Rectal smooth muscle tissue (tissue), 1 donor: ENCODE results near the gene ITSN1.
"Not testable (repeated sequence)": the region's sequence is repeated elsewhere in the genome, so short reads cannot be mapped to it uniquely, and the experiment has no call there.

Source experiments
- H3K27ac ChIP-seq: one replicate; pipeline ENCODE4 v1.7.0; 2013; ENCODE audit warnings: low read depth, low read length, inconsistent platforms
- H3K27me3 ChIP-seq: one replicate; pipeline ENCODE4 v1.7.0; 2013; ENCODE audit warnings: low read length; ENCODE audit not compliant: control insufficient read depth, insufficient read depth
- H3K36me3 ChIP-seq: one replicate; pipeline ENCODE4 v1.7.0; 2013; ENCODE audit warnings: low read length; ENCODE audit not compliant: control insufficient read depth, insufficient read depth
- H3K4me1 ChIP-seq: one replicate; pipeline ENCODE4 v1.7.0; 2013; ENCODE audit warnings: low read length; ENCODE audit not compliant: control insufficient read depth, insufficient read depth
- H3K4me3 ChIP-seq: one replicate; pipeline ENCODE4 v1.7.0; 2013; ENCODE audit warnings: low read length
- H3K9ac ChIP-seq: one replicate; pipeline ENCODE4 v1.7.0; 2013; ENCODE audit warnings: low read length

ITSN1 gene

DNA sequence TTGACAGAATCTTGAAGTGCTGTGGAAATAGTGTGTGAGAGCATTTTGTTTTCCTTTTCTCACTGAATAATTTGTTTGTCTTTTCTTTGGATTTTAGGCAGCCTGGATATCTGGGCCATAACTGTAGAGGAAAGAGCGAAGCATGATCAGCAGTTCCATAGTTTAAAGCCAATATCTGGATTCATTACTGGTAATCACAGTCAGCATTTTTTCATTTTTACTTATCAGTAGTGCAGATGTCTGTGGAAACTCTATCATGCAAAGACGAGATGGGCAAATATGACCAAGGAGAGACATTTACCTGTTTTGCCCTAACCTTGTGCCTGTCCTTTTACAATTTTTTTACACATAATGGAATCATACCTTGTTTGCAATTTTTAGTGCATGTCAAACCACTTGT lies 78.8 kb downstream of the ITSN1 start:
- Histone ChIP-seq H3K36me3 (peaks cover 3% of the 10 kb centered on the region), H3K9ac (no peak overlapping the region), H3K4me3 (no peak overlapping the region), H3K27me3 (no peaks in the 10 kb centered on the region), H3K27ac (no peak overlapping the region), H3K4me1 (no peaks in the 10 kb centered on the region)

- H3K36me3 ChIP-seq, H3K4me1 ChIP-seq, H3K27me3 ChIP-seq, H3K27ac ChIP-seq, H3K4me3 ChIP-seq, H3K9ac ChIP-seq: not testable (repeated sequence)
Measured at GRCh38 chr21:33729139-33729538, 86.8 kb downstream of the ITSN1 start.

- Histone ChIP-seq H3K36me3 (peaks cover 3% of the 10 kb centered on the region), H3K4me3 (no peak overlapping the region), H3K27me3 (no peaks in the 10 kb centered on the region), H3K27ac (no peak overlapping the region), H3K9ac (no peak overlapping the region), H3K4me1 (no peaks in the 10 kb centered on the region)
Measured at GRCh38 chr21:33729641-33730040, 87.3 kb downstream of the ITSN1 start.

DNA sequence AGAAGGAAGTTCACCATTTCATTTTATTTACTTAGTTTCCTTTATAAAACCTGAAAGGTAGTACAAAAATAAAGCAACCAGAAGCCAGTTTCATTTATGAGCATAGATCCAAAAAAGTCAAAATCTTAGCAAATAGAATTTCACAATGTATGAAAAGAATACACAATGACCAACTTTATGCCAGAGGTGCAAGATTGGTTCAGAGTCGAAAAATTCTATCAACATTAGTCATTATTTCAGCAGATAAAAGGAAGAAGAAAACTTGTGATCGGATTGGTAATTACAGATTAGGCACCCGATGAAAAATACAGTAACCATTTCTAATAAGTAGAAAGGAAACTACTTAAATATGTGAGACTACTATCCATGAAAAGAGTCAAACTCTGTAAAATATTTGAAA lies 89.1 kb downstream of the ITSN1 start:
- Histone ChIP-seq H3K4me3 (no peak overlapping the region), H3K27me3 (no peaks in the 10 kb centered on the region), H3K4me1 (no peaks in the 10 kb centered on the region), H3K9ac (no peak overlapping the region), H3K36me3 (peaks cover 3% of the 10 kb centered on the region), H3K27ac (no peak overlapping the region)

GRCh38 chr21:33732038-33732437 lies 89.7 kb downstream of the ITSN1 start:
- H3K36me3 ChIP-seq, result peaks cover 2% of the 10 kb centered on the region
- no peaks in the 10 kb centered on the region for H3K4me1 ChIP-seq
- no peak overlapping the region for H3K4me3 ChIP-seq
- no peak overlapping the region for H3K9ac ChIP-seq
- no peaks in the 10 kb centered on the region for H3K27me3 ChIP-seq
- no peak overlapping the region for H3K27ac ChIP-seq

DNA sequence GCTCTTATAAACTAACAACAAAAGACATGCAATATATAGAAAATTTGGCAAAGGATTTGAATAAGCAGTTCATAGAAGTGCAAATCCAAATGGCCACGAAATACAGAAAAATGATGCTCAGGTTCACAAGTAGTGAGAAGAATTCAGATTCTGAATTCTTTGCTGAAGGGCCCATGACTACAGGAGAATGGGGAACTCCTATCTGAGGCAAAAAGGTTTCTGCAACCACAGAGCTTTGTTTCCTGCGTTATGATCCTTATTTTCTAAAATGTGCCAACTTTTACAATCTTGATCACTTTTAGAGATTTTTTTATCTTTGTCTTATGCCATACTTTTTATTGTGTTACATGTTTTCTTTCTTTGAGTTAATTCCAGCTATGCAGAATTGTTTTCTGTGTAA lies 91.3 kb downstream of the ITSN1 start:
- no peaks in the 10 kb centered on the region for H3K36me3 ChIP-seq
- no peak overlapping the region for H3K9ac ChIP-seq
- no peak overlapping the region for H3K27ac ChIP-seq
- H3K4me3 ChIP-seq, result no peak overlapping the region
- H3K27me3 ChIP-seq, result no peaks in the 10 kb centered on the region
- H3K4me1 ChIP-seq, result no peaks in the 10 kb centered on the region

- Histone ChIP-seq H3K27me3 (no peaks in the 10 kb centered on the region), H3K4me3 (no peak overlapping the region), H3K27ac (no peak overlapping the region), H3K36me3 (no peaks in the 10 kb centered on the region), H3K4me1 (no peaks in the 10 kb centered on the region), H3K9ac (no peak overlapping the region)
Measured at GRCh38 chr21:33734291-33734690, 92.0 kb downstream of the ITSN1 start.

DNA sequence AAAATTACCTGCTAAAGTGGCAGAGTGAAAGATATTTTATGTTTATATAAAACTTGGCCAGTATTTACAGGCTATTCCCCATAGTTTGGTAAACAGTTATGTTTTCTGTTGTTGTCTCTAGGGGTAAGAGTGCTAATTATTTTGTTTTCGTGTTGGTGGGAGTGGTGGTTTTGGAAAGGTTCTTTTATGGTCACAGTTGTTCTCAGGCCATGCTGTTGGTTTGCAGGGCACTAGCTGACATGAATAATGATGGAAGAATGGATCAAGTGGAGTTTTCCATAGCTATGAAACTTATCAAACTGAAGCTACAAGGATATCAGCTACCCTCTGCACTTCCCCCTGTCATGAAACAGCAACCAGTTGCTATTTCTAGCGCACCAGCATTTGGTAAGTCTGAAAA lies 92.5 kb downstream of the ITSN1 start:
- Histone ChIP-seq H3K27ac (no peak overlapping the region), H3K36me3 (no peaks in the 10 kb centered on the region), H3K4me1 (no peaks in the 10 kb centered on the region), H3K4me3 (no peak overlapping the region), H3K9ac (no peak overlapping the region), H3K27me3 (no peaks in the 10 kb centered on the region)

DNA sequence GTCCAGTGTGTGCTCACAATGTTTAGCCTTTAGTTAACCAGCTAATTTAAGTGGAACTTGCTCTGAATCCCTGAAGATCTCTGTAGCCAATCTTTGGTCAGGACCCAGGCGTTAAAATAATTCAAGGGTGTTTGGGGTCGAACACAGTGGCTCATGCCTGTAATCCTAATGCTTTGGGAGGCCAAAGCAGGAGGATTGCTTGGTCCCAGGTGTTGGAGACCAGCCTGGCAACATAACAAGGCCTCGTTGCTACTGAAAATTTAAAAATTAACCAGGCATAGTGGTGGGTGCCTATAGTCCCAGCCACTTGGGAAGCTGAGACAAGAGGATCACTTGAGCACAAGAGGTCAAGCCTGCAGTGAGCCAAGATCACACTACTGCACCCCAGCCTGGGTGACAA lies 94.3 kb downstream of the ITSN1 start:
- Histone ChIP-seq H3K27ac (no peak overlapping the region), H3K4me3 (no peak overlapping the region), H3K27me3 (no peaks in the 10 kb centered on the region), H3K4me1 (no peaks in the 10 kb centered on the region), H3K9ac (no peak overlapping the region), H3K36me3 (no peaks in the 10 kb centered on the region)

DNA sequence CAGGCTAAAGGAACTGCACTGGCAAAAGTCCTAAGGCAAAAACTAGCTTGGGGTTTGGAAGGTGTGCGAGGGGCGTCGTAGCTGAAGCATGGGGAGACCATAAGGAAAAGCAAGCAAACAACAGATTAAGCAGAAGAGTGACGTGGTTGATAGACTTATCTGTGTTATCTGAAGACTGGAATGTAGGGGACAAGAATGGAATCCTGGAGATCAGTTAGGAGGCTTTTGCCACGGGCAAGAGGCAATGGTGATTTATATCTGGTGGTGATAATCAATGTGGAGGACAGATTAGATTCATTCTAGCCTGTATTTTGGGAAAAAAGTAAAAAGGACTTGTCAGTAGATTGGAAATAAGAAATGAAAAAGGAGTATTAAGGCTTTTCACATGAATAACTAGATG lies 97.4 kb downstream of the ITSN1 start:
- Histone ChIP-seq H3K27ac (no peak overlapping the region), H3K27me3 (no peaks in the 10 kb centered on the region), H3K9ac (no peak overlapping the region), H3K4me3 (no peak overlapping the region), H3K4me1 (no peaks in the 10 kb centered on the region), H3K36me3 (no peaks in the 10 kb centered on the region)

DNA sequence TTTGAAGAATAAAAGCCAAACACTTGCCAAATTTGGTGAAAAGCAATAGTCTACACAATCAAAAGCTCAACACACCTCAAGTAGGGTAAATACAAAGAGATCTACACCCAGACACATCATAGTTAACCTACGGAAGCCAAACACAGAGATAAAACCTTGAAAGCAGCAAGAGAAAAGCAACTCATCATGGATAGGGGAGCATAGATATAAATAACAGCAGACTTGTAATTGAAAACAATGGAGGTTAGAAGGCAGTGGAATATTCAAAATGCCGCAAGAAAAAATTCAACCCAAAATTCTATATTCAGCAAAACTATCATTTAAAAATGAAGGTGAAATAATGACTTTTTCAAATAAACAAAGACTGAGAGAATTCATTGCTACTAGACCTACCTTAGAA lies 105.1 kb downstream of the ITSN1 start:
- Histone ChIP-seq H3K4me3 (no peak overlapping the region), H3K27me3 (no peaks in the 10 kb centered on the region), H3K27ac (no peak overlapping the region), H3K36me3 (no peaks in the 10 kb centered on the region), H3K9ac (no peak overlapping the region), H3K4me1 (peaks cover 2% of the 10 kb centered on the region)

DNA sequence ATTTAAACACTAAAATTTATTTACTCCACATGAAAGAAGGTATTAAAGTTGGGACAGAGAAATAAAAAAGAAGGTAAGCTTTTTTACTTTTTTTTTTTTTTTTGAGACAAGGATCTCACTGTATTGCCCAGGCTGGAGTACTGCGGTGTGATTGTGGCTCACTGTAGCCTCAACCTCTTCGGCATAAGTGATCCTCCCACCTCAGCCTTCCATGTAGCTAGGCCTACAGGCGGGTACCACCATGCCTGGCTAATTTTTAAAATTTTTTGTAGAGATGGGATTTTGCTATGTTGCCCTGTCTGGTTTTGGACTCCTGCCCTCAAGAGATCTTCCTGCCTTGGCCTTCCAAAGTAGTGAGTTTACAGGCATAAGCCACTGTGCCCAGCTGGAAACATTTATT lies 106.6 kb downstream of the ITSN1 start:
- H3K4me1 ChIP-seq, result peaks cover 2% of the 10 kb centered on the region
- no peaks in the 10 kb centered on the region for H3K27me3 ChIP-seq
- H3K9ac ChIP-seq, result no peak overlapping the region
- no peaks in the 10 kb centered on the region for H3K36me3 ChIP-seq
- no peak overlapping the region for H3K4me3 ChIP-seq
- no peak overlapping the region for H3K27ac ChIP-seq

- Histone ChIP-seq H3K9ac (no peak overlapping the region), H3K4me3 (no peak overlapping the region), H3K27ac (no peak overlapping the region), H3K27me3 (no peaks in the 10 kb centered on the region), H3K36me3 (no peaks in the 10 kb centered on the region), H3K4me1 (peaks cover 2% of the 10 kb centered on the region)
Measured at GRCh38 chr21:33750017-33750416, 107.7 kb downstream of the ITSN1 start.

- no peaks in the 10 kb centered on the region for H3K36me3 ChIP-seq
- H3K9ac ChIP-seq, result no peak overlapping the region
- peaks cover 2% of the 10 kb centered on the region for H3K4me1 ChIP-seq
- H3K27me3 ChIP-seq, result no peaks in the 10 kb centered on the region
- H3K4me3 ChIP-seq, result no peak overlapping the region
- no peak overlapping the region for H3K27ac ChIP-seq
Measured at GRCh38 chr21:33751120-33751519, 108.8 kb downstream of the ITSN1 start.
